ENCODE data around the gene MAP1LC3B.

DNA sequence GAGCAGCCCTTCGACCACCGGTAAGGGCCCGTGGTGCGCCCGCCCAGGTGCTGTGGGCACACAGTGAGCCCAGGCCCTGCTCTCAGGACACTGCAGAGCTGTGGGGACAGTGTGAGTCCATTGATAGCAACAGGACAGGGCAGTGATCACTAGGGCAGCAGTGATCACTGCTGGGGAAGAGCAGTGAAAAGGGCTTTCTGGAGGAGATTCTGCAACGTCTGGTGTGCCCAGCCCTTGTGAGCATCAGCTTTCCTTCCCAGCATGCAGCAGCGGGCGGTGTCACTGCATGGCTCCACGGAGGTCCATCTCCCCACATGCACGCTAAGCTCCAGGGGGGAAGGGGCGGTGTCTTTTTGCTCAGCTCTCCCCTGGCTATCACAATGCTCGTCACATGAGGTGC, 32.1 kb downstream of the MAP1LC3B start:
- TF ChIP-seq POLR2A (IDR thresholded peaks at IDR 0.05), result no peak
- TF ChIP-seq, protein P1, sequence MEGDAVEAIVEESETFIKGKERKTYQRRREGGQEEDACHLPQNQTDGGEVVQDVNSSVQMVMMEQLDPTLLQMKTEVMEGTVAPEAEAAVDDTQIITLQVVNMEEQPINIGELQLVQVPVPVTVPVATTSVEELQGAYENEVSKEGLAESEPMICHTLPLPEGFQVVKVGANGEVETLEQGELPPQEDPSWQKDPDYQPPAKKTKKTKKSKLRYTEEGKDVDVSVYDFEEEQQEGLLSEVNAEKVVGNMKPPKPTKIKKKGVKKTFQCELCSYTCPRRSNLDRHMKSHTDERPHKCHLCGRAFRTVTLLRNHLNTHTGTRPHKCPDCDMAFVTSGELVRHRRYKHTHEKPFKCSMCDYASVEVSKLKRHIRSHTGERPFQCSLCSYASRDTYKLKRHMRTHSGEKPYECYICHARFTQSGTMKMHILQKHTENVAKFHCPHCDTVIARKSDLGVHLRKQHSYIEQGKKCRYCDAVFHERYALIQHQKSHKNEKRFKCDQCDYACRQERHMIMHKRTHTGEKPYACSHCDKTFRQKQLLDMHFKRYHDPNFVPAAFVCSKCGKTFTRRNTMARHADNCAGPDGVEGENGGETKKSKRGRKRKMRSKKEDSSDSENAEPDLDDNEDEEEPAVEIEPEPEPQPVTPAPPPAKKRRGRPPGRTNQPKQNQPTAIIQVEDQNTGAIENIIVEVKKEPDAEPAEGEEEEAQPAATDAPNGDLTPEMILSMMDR (IDR thresholded peaks at IDR 0.05), result no peak

Data from Peyer's patch (tissue), 4 donors.